Endothelial cell of umbilical vein (primary cell): ENCODE data around the gene ELMO1. TPM values are rescaled to one million over a fixed set of nuclear protein-coding genes. Genes with fewer than 3 reads are reported as not detected.
A peak's percentile ranks its signal among the peaks of the same experiment; 100 is the strongest.

Source experiments
- BruUV-seq: library from RNA; stranded (reverse); fragments of 400-500 nt; replicated peaks from 2 replicates; lab custom pipeline; 2021; lab: Mats Ljungman, UMichigan
- CTCF ChIA-PET: fragments of 300-600, 350-600 bp; sonication (Branson Sonifier 250); formaldehyde crosslinking; loops from one replicate; lab custom pipeline; 2021; ENCODE audit warnings: antibody characterized with exemption, inconsistent platforms; lab: Charles Lee
- POLR2A ChIA-PET: fragments of 300-600, 350-600 bp; sonication (Branson Sonifier 250); formaldehyde crosslinking; loops from one replicate; lab custom pipeline; 2021; ENCODE audit warnings: antibody characterized with exemption, inconsistent platforms; lab: Charles Lee
- DNase-seq: peaks from one replicate; pipeline ENCODE4 v3.0.0-alpha.2; 2011; ENCODE audit warnings: low read depth, low spot score
- FAIRE-seq: peaks from 2 replicates; lab custom pipeline; 2011; peaks lifted over from hg19 to GRCh38; lab: Jason Lieb, UNC
- H2AFZ ChIP-seq: 2 replicates; pipeline ENCODE4 v1.6.0; 2012; ENCODE audit warnings: low read depth, low read length, control low read depth, inconsistent platforms
- H3K27ac ChIP-seq: 2 replicates; pipeline ENCODE4 v1.5.1; 2011; ENCODE audit warnings: low read depth, mild to moderate bottlenecking, control low read depth, low read length, moderate library complexity; ENCODE audit not compliant: insufficient read depth
- H3K27me3 ChIP-seq, 2 experiments: 2 replicates each; pipeline versions ENCODE4 v1.6.0 to v1.6.1; 2011; ENCODE audit warnings: low read length in 2 of 2, mixed read lengths in 1 of 2; ENCODE audit not compliant: control insufficient read depth in 2 of 2, insufficient read depth in 2 of 2
- H3K36me3 ChIP-seq, 2 experiments: 2 replicates in 1 of 2; 3 replicates in 1 of 2; pipeline ENCODE4 v1.5.1; 2011; ENCODE audit warnings: low read length in 2 of 2, mild to moderate bottlenecking in 1 of 2, moderate library complexity in 1 of 2; ENCODE audit not compliant: control insufficient read depth in 2 of 2, insufficient read depth in 2 of 2; ENCODE audit errors: extremely low read depth in 1 of 2
- H3K4me1 ChIP-seq: 3 replicates; pipeline ENCODE4 v1.5.1; 2011; ENCODE audit warnings: mild to moderate bottlenecking, low read length; ENCODE audit not compliant: control insufficient read depth, insufficient read depth; ENCODE audit errors: extremely low read depth
- H3K4me2 ChIP-seq: 2 replicates; pipeline ENCODE4 v1.6.1; 2011; ENCODE audit warnings: low read length, control low read depth, mixed read lengths; ENCODE audit not compliant: insufficient read depth
- H3K4me3 ChIP-seq, 3 experiments: fragments of 200-600 bp in 1 of 3; sonication (generic), shearing (Covaris generic) in 1 of 3; replicated peaks in 1 of 3; 2 replicates each; pipeline ENCODE4 v1.5.1; 2011 to 2016; ENCODE audit warnings: control low read depth in 3 of 3, low read length in 3 of 3, mild to moderate bottlenecking in 2 of 3, inconsistent platforms in 1 of 3, low read depth in 1 of 3, moderate library complexity in 1 of 3; ENCODE audit not compliant: insufficient read depth in 1 of 3
- H3K79me2 ChIP-seq: 2 replicates; pipeline ENCODE4 v1.6.0; 2012; ENCODE audit warnings: low read length, inconsistent platforms; ENCODE audit not compliant: control insufficient read depth, insufficient read depth
- H3K9ac ChIP-seq: replicated peaks from 2 replicates; pipeline ENCODE3; 2011; ENCODE audit warnings: low read length, control low read depth; ENCODE audit not compliant: insufficient read depth; ENCODE audit errors: extremely low read depth
- H3K9me1 ChIP-seq: replicated peaks from 3 replicates; pipeline ENCODE4 v1.6.0; 2011; ENCODE audit warnings: mild to moderate bottlenecking, low read length; ENCODE audit not compliant: control insufficient read depth, insufficient read depth; ENCODE audit errors: extremely low read depth
- H3K9me3 ChIP-seq: replicated peaks from 2 replicates; pipeline ENCODE4 v1.5.1; 2012; ENCODE audit warnings: low read length, inconsistent platforms; ENCODE audit not compliant: control insufficient read depth, insufficient read depth
- H4K20me1 ChIP-seq: replicated peaks from 2 replicates; pipeline ENCODE3; 2011; ENCODE audit warnings: mild to moderate bottlenecking, low read length; ENCODE audit not compliant: control insufficient read depth, insufficient read depth; ENCODE audit errors: extremely low read depth
- EZH2 ChIP-seq: IDR thresholded peaks from 2 replicates; pipeline ENCODE4 v1.6.1; 2012; ENCODE audit warnings: borderline replicate concordance, low read depth, mild to moderate bottlenecking, moderate library complexity, low read length, inconsistent platforms; ENCODE audit not compliant: severe bottlenecking
- FOS ChIP-seq: IDR thresholded peaks from 2 replicates; pipeline ENCODE4 v1.6.1; 2011; ENCODE audit warnings: mild to moderate bottlenecking, low read length, moderate library complexity, borderline replicate concordance; ENCODE audit not compliant: insufficient read depth
- GATA2 ChIP-seq: IDR thresholded peaks from 2 replicates; pipeline ENCODE4 v1.7.0; 2011; ENCODE audit warnings: low read depth, mild to moderate bottlenecking, moderate library complexity, mixed read lengths, low read length; ENCODE audit not compliant: insufficient read length, insufficient read depth
- JUN ChIP-seq: IDR thresholded peaks from 2 replicates; pipeline ENCODE4 v1.6.1; 2011; ENCODE audit warnings: borderline replicate concordance, low read depth; ENCODE audit not compliant: insufficient read length, insufficient read depth
- MYC ChIP-seq: IDR thresholded peaks from one replicate; pipeline ENCODE4 v1.6.1; 2011; ENCODE audit warnings: mild to moderate bottlenecking, low read depth, low read length
- POLR2AphosphoS5 ChIP-seq: IDR thresholded peaks from 2 replicates; pipeline ENCODE4 v1.6.1; 2012; ENCODE audit warnings: low read depth, mild to moderate bottlenecking, control low read depth, low read length, moderate library complexity; ENCODE audit not compliant: insufficient read depth
- dilution Hi-C: fragments of 300-500 bp; cut with MboI; formaldehyde crosslinking; loops from one replicate; pipeline ENCODE4 v1.15.0; 2019; ENCODE audit warnings: low sequenced_read_pairs; ENCODE audit not compliant: extremely low pct_ligation_motif_present
- intact Hi-C: fragments of 100-400 bp; cut with micrococcal nuclease; formaldehyde crosslinking; loops from one replicate; pipeline ENCODE4 v1.10.0; 2022
- polyA plus RNA-seq, 4 experiments: library from polyadenylated mRNA; depleted of rRNA in 3 of 4; stranded (reverse) in 3 of 4; unstranded in 1 of 4; fragments of >200 nt; gene quantifications; 2 replicates each; pipeline versions ENCODE4 v1.2.1 to v1.2.3, GENCODE V29; 2011 to 2012; ENCODE audit warnings: missing spikeins in 1 of 4
- total RNA-seq: library from RNA; stranded (reverse); gene quantifications from 2 replicates; pipeline ENCODE4 v1.2.3, GENCODE V29; 2021
- TF ChIP-seq, protein P1 (sequence below), 2 donors: IDR thresholded peaks; 1 replicate in 1 of 2; 2 replicates in 1 of 2; pipeline ENCODE4 v1.5.1; 2011; ENCODE audit warnings: low read length in 2 of 2, mild to moderate bottlenecking in 2 of 2, moderate library complexity in 2 of 2, control low read depth in 1 of 2, inconsistent platforms in 1 of 2, low read depth in 1 of 2; ENCODE audit not compliant: insufficient read depth in 1 of 2; ENCODE audit errors: extremely low read depth in 1 of 2

ELMO1 gene
- total and polyA plus RNA-seq, 2 donors (not counting 3 experiments of a cell fraction or from before 2014, with no cell fraction given): 17.0 to 30.6 TPM

DNA sequence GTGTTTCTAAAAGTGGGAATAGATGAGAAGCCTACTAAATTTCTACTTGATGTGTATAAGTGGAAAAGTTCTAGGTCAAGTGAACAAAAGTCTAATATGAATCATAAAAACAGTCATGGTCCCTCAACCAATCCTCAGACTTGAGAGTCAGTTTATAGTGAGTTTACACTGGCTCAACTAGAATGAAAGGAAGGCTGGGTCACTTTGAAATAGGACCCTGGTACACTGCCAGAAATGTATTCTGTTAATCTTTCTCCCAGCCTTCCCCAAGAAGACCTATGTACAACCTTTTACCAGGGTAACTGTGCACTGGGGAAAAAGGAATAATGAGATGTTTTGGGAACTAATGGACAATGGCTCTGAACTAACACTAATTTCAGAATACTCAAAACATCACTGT is 17.3 kb downstream of the ELMO1 start:
- no peak overlapping the region for H3K9ac ChIP-seq
- no peaks in the 10 kb centered on the region for H3K79me2 ChIP-seq
- no TSS peak for BruUV-seq
- peaks cover 20% of the 10 kb centered on the region for H3K4me1 ChIP-seq
- TF ChIP-seq JUN (no peak), MYC (no peak), POLR2AphosphoS5 (no peak), FOS (peak; percentile 13), EZH2 (no peak), GATA2 (no peak)
- TF ChIP-seq, protein P1, sequence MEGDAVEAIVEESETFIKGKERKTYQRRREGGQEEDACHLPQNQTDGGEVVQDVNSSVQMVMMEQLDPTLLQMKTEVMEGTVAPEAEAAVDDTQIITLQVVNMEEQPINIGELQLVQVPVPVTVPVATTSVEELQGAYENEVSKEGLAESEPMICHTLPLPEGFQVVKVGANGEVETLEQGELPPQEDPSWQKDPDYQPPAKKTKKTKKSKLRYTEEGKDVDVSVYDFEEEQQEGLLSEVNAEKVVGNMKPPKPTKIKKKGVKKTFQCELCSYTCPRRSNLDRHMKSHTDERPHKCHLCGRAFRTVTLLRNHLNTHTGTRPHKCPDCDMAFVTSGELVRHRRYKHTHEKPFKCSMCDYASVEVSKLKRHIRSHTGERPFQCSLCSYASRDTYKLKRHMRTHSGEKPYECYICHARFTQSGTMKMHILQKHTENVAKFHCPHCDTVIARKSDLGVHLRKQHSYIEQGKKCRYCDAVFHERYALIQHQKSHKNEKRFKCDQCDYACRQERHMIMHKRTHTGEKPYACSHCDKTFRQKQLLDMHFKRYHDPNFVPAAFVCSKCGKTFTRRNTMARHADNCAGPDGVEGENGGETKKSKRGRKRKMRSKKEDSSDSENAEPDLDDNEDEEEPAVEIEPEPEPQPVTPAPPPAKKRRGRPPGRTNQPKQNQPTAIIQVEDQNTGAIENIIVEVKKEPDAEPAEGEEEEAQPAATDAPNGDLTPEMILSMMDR (IDR thresholded peaks at IDR 0.05; ENCODE audit: extremely low read depth in 1 of 2, insufficient read depth in 1 of 2, low read depth in 1 of 2, low read length in 2 of 2): no peak
- H3K9me3 ChIP-seq: no peaks in the 10 kb centered on the region
- FAIRE-seq: peak; percentile 59
- dilution Hi-C loops (no loop called here), intact Hi-C loops (loop anchor here (2.0 kb wide), 2 partner anchors 15 to 23 kb away; no protein-coding TSS in a partner anchor)
- no peaks in the 10 kb centered on the region for H3K27me3 ChIP-seq
- POLR2A ChIA-PET: no interaction called here
- no peaks in the 10 kb centered on the region for H3K36me3 ChIP-seq
- no peaks in the 10 kb centered on the region for H3K9me1 ChIP-seq
- no peak overlapping the region for H2AFZ ChIP-seq
- CTCF ChIA-PET: interaction anchor here (1.1 kb wide), 1 partner anchor 64 kb away, joined by 7 read pairs; no protein-coding TSS in a partner anchor
- no peak overlapping the region for H3K27ac ChIP-seq
- no peak overlapping the region for H3K4me3 ChIP-seq
- H3K4me2 ChIP-seq: no peak overlapping the region
- DNase-seq: peak; percentile 97
- H4K20me1 ChIP-seq: no peaks in the 10 kb centered on the region
